Measurements from ENCODE around the gene BBS12. TPM values are rescaled to one million over a fixed set of nuclear protein-coding genes. Genes with fewer than 3 reads are reported as not detected.

The BBS12 gene
- total and polyA plus RNA-seq, 9 of the 15 experiments (the other 6 are each of a cell fraction or from before 2014, with no cell fraction given): 2.7 to 6.5 (median 3.3) TPM

DNA sequence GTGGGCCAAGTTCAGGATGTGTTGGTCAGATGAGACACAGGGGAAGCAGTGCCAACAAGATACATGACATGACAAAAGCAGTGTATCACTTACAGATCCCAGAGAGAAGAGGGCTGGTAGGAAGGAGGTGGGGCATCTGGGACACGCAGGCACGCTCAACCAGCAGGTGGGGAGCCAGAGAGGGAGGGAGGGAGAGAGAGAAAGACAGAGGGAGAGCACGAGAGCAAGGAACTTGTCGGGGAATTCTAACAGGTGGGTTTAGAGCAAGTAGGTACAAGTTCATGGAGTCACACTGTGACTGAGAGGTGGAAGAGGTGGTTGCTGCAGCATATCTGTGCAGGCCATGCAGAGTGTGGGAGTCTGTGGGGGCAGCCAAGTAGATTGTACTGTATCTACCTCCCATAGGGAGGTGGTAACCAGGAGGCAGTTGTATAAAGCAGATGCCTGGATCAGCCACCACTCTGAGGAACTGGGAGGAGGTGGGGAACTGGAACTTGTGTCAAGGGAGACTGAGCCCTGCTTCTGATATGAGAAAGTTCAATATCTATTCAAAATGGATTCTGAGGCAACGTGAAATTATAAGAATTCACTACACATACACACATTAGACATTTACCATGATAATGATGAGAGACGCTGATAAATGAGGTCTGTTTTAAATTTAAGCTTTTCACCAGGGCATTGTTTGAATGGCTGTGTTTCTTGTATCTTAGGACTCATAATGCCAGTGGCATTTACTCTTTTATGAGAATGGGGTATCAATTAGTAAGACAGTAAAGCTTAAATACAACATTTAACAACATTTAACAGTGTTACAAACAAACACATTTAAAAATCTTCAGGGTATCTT, 43.7 kb downstream of the BBS12 start (continued):
- TF ChIP-seq TAF1 (IDR thresholded peaks at IDR 0.05; ENCODE audit: control insufficient read depth, extremely low read depth, insufficient read depth, low read length, severe bottlenecking): peak; percentile 39
- TF ChIP-seq L3MBTL2 (IDR thresholded peaks at IDR 0.05): no peak; the same call in 1 of the 2 replicates
- no peak for TF ChIP-seq RFX5 (IDR thresholded peaks at IDR 0.05; ENCODE audit: low read depth, low read length)
- TF ChIP-seq GMEB1 (CRISPR knock-in tag; IDR thresholded peaks at IDR 0.05): no peak
- TF ChIP-seq HES1 (IDR thresholded peaks at IDR 0.05; ENCODE audit: low read depth): no peak
- no peak for TF ChIP-seq TBL1XR1 (IDR thresholded peaks at IDR 0.05; ENCODE audit: low read length in 2 of 2)
- TF ChIP-seq CBX1 (IDR thresholded peaks at IDR 0.05; ENCODE audit: low read depth): no peak
- no peak for TF ChIP-seq FOXK1 (CRISPR knock-in tag; IDR thresholded peaks at IDR 0.05; ENCODE audit: borderline replicate concordance)
- TF ChIP-seq MAZ (CRISPR knock-in tag; conservative IDR thresholded peaks at IDR 0.05 in 1 of 2, IDR thresholded peaks at IDR 0.05 in 1 of 2): no peak; a peak in 1 of 4 replicates
- no peak for TF ChIP-seq ZNF740 (CRISPR knock-in tag; IDR thresholded peaks at IDR 0.05)
- TF ChIP-seq ZNF740 (tag; IDR thresholded peaks at IDR 0.05): no peak
- no peak for TF ChIP-seq ZNF324 (CRISPR knock-in tag; IDR thresholded peaks at IDR 0.05)
- TF ChIP-seq SMARCA5 (IDR thresholded peaks at IDR 0.05): peak; percentile 80; the same call in 1 of the 2 replicates
- TF ChIP-seq ZBTB17 (CRISPR knock-in tag; IDR thresholded peaks at IDR 0.05): no peak
- no peak for TF ChIP-seq ZNF75A (CRISPR knock-in tag; IDR thresholded peaks at IDR 0.05)
- TF ChIP-seq ZNF584 (CRISPR knock-in tag; IDR thresholded peaks at IDR 0.05; ENCODE audit: low read depth): no peak
- no peak for TF ChIP-seq JUNB (CRISPR knock-in tag; conservative IDR thresholded peaks at IDR 0.05)
- TF ChIP-seq, protein P1, sequence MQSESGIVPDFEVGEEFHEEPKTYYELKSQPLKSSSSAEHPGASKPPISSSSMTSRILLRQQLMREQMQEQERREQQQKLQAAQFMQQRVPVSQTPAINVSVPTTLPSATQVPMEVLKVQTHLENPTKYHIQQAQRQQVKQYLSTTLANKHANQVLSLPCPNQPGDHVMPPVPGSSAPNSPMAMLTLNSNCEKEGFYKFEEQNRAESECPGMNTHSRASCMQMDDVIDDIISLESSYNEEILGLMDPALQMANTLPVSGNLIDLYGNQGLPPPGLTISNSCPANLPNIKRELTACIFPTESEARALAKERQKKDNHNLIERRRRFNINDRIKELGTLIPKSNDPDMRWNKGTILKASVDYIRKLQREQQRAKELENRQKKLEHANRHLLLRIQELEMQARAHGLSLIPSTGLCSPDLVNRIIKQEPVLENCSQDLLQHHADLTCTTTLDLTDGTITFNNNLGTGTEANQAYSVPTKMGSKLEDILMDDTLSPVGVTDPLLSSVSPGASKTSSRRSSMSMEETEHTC (IDR thresholded peaks at IDR 0.05): no peak
- TF ChIP-seq, protein P2, sequence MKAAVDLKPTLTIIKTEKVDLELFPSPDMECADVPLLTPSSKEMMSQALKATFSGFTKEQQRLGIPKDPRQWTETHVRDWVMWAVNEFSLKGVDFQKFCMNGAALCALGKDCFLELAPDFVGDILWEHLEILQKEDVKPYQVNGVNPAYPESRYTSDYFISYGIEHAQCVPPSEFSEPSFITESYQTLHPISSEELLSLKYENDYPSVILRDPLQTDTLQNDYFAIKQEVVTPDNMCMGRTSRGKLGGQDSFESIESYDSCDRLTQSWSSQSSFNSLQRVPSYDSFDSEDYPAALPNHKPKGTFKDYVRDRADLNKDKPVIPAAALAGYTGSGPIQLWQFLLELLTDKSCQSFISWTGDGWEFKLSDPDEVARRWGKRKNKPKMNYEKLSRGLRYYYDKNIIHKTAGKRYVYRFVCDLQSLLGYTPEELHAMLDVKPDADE (conservative IDR thresholded peaks at IDR 0.05; ENCODE audit: control insufficient read depth, low read depth, low read length): no peak

Measured in K562 (cell line).